G401.6 (cell line): Measurements from ENCODE around the gene ADAM12.

Experiments
- FAIRE-seq: peaks from 2 replicates; lab custom pipeline; 2012; peaks lifted over from hg19 to GRCh38; lab: Jason Lieb, UNC

Gene ADAM12

DNA sequence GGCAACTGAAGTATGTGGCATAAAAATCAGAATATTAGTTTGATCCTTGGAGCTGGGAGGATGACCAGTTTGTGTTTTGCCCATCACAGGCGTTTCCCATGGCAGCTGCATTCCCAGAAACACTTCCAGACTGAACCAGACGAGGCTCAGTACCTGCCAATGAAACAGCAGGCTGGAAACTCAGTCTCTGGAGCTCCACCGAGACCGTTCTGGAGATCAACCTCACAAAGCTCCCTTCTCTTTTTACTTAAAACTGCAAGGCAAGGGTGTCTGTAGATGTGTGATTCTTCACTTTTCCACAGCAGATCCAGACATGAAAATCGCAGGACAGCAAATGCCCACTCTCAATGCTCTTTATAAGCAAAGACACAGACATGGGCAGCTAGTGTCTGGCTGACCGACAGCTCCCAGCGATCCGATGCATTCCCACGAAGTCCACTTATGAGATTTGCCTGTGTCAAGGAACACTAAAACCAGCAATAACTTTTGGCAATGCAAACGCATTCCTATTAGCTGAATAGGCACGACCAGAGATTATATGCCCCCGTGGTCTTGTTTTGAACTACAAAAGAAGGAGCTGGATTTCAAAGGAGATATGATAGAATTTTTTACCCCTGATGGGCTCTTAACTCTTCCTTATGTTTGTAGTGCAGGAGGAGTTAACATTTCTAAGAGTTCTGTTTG is 72.6 kb downstream of the ADAM12 start:
- no peak for FAIRE-seq

GRCh38 chr10:126314863-126315493 is 73.3 kb downstream of the ADAM12 start:
- no peak for FAIRE-seq

DNA sequence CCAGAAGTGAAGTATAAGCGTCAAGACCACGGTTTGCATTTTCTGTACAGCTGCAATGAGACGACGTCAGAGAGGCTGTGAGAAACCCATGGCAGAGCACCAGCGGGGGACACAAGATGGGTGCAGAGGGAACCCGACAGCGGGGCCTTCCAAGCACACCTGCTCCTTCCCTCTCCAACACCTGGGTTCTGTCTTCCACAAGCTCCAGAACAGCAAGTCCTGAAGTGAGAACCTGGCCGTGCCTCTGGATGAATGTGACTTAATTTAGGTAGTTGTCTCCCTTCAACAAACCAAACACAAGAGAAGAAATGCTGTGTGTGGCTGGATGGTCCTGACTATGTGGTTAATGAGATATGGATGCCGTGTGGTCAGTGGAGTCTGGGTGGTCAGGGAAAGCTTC is 76.1 kb downstream of the ADAM12 start:
- FAIRE-seq, result no peak

- FAIRE-seq, result no peak
Measured at GRCh38 chr10:126309228-126309883, 78.9 kb downstream of the ADAM12 start.

DNA sequence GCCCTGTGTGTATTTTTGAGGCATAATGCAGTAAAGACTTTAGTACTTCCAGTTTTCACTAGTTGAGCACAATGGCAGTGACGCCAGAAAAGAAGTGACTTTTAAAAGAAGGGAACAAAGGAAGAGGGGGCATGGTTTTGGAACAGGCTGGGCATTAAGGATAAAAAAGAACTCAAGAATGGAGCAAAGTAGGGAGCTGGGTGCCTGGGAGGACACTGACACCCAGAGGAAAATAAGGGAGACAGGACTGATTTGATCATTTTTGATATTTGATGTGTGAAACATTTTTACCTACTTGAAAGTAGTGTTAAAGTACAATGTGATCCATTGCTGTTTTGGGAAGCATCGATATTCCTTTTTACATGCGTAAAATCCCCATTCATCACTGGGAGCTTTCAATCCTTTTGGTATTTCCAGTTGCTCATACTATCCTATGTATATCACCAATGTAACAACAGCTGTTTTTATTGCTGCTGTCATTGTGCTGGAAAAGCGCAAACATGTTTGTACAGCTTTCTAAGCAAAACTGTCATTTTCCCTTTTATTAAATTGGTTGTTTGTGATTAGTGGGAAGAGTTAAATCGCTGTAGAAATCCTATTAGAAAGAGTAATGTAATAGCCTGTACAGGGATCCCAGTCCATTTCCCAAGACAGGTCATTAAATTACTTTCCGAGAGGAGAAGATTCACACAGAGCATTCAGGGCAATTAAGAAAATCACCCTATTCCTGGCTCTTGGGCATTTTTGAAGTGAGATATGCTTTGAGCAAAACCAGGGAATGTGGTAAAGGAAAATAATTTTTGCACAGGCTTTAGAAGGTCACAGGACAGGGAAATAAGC is 85.2 kb downstream of the ADAM12 start:
- FAIRE-seq, result no peak

GRCh38 chr10:126302476-126302756 is 85.9 kb downstream of the ADAM12 start:
- no peak for FAIRE-seq

GRCh38 chr10:126301701-126302475 is 86.4 kb downstream of the ADAM12 start:
- FAIRE-seq, result no peak

- FAIRE-seq, result no peak
Measured at GRCh38 chr10:126294451-126294850, 93.8 kb downstream of the ADAM12 start.

GRCh38 chr10:126290232-126290631 is 98.0 kb downstream of the ADAM12 start:
- no peak for FAIRE-seq

DNA sequence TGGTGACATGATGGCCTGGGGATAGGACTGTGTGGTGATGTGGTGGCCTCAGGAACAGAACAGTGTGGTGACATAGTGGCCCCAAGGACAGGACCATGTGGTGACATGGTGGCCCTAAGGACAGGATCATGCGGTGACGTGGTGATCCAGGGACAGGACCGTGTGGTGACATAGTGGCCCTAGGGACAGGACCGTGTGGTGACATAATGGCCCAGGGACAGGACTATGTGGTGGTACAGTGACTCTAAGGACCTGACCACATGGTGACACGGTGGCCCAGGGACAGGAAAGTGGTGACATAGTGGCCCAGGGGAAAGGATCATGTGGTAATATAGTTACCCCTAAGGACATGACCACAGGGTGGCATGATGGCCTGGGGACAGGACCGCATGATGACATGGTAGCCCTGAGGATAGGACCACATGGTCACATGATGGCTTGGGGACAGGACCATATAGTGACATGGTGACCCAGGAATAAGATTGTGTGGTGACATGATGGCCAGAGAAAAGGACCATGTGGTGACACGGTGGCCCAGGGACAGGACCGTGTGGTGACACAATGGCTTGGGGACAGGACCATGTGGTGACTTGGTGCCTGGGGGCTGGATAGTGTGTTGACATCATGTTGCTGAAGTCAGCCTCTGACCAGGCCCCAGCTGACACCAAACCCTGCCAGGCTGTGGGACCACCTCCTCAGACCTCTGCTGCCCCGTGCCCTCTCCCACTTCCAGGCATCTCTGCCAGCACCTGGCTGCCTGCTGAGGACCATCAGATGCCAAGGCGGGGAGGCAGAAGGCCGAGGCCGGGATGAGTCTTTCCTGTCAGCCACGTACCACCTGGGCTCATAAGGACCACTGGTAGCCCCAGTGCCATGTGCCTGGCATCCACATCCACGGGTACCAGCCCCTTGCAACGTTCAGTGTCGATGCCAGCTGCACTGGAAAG is 99.5 kb downstream of the ADAM12 start:
- no peak for FAIRE-seq

- no peak for FAIRE-seq
Measured at GRCh38 chr10:126286256-126286780, 102.0 kb downstream of the ADAM12 start.

DNA sequence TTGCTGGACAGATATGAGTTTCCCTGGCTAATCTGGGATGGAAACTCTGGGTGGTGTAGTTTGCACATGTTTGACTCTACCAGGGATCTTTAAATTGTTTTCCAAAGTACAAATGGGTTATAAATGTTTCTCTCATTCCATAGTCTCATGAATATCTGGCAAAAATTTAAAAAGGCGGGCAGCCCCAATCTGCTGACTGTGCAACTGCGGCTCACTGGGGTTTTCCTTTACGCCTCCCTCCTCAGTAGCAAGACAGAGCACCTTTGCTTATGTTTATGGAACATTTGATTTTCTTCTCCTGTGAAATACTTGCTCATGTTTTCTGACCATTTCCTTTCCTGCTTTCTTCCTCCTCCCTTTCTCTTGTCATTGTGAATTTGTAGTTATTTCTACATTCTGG is 105.0 kb downstream of the ADAM12 start:
- FAIRE-seq, result no peak

GRCh38 chr10:126278851-126279250 is 109.4 kb downstream of the ADAM12 start:
- FAIRE-seq, result no peak

GRCh38 chr10:126277181-126277580 is 111.1 kb downstream of the ADAM12 start:
- FAIRE-seq, result no peak

DNA sequence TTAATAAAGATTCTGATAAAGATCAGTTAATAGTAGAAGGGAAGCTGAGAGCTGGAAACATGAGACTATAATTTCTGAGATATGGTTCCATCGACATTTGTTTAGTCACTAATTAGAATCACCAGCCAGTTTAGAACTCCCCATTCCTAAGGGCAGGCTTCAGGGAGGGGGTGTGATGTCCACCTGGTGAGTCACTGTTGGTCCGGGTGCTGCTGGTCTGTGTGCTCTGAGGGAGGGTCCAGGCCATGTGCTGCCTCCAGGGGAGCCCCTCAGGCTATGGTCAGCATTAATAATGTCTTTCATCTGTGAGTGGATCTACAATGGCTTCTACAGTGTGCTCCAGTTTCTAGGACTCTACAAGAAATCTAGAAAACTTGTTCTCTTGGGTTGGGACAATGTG is 115.8 kb downstream of the ADAM12 start:
- no peak for FAIRE-seq

DNA sequence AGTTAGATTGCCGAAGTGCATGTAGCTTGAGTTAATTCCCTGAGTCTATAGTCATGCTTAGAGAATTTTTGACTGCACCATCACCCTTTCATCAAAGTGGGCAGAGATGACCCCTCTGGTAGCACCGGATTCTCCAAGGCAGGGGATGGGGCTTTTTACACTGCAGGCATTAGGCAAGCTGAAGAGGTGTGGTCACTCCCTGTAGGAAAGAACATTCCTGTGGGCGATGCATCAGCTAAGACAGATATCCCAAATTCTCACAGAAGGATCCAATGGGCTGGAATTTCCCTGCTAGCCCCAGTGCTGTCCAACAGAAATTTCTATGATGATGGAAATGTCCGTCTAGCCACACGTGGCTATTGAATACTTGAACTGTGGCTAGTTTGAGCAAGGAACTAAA is 118.2 kb downstream of the ADAM12 start:
- no peak for FAIRE-seq

DNA sequence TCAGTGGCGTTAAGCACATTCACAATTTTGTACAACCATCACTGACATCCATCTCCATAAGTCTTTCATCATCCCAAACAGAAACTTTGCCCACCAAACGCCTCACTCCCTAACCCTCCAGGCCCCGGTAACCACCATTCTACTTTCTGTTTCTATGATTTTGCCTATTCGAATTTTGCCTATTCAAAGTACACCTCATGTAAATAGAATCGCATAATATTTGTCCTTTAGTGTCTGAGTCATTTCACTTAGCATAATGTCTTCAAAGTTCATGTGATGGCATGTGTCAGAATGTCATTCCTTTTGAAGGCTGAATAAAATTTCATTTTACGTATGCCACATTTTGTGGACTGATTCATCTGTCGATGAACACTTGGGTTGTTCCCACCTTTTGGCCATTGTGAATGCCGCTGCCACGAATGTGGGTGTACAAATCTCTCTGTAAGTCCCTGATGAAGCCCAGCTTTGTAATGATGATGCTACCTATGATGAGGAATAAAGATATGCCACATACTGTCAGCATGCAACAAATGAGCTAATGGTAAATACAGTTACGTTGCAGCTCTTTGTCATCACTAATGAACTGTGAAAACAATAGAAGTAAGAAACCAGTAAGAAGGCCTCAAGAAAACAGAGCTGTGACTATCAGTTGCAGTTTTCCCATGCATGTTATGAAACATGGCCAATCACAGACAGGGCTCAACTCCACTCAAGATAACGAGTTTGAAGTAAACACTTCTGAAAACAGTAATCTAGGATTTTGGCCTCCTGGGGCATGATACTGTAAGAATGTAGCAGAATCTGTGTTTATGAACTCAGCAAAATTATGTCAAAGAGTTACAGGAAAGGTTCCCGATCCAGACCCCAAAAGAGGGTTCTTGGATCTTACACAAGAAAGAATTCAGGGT is 120.0 kb downstream of the ADAM12 start:
- no peak for FAIRE-seq

DNA sequence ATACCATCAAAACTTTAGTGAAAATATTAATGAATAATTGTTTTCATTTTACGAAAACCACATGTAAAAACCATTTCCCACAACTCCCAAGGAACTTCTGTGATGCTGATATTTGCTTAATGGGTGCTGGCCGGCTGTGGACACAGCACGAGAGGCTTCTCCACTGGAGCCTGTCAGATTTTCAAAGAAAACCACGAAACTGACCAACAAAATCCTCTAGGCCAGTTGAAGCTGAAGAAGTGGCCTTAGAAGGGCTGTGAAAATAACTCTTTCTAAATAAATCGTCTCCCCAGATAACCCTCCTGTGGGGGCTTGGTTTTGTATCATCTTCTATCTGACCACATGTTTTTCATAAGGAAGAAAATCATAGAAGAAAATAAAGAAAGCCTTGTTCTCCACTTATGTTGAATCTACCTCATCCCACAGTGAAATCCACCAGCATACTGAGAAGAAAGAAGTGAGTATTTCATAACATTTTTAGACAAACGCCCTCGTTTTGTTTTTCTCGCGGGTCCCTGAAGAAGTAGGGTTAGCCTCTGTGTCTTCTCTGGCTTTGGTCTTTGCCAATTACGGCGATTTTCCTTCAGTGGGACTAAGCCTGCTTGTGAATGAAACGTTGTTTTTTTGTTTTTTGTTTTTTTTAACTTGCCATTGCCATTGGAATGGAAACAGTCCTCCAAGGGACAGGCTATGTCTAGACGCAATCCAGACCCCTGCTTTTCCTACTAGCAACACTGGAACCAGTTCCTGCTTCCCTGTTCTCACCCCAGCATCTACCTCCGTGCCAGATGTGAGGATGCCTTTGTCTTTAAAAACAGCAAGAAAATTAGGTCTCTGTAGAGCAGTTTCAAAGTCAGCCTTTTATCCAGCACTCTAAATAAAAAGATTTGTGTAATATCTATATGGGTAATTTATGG is 123.9 kb downstream of the ADAM12 start:
- FAIRE-seq, result no peak
